GM23338 (cell line): Measurements from ENCODE around the gene HMGCS1. TPM values are rescaled to one million over a fixed set of nuclear protein-coding genes. Genes with fewer than 3 reads are reported as not detected.

Experiments
- ATAC-seq: fragments of 200-7000 bp; cut with Tn5 transposase; 3 replicates; pipeline ENCODE4 v1.9.1; 2020
- DNase-seq: peaks from one replicate; pipeline ENCODE4 v3.0.0-alpha.2; 2015; ENCODE audit warnings: low spot score
- H2AFZ ChIP-seq: fragments of 200-600 bp; sonication (generic); 2 replicates; pipeline ENCODE4 v1.8.0; 2016; ENCODE audit warnings: antibody characterized with exemption, mild to moderate bottlenecking, moderate library complexity
- H3F3A ChIP-seq: fragments of 200-600 bp; sonication (generic); replicated peaks from 2 replicates; pipeline ENCODE4 v1.8.0; 2017; ENCODE audit warnings: antibody characterized with exemption, mixed run types, low read depth
- H3K27ac ChIP-seq: fragments of 200-600 bp; sonication (generic); 2 replicates; pipeline ENCODE4 v1.6.1; 2016; ENCODE audit warnings: low read depth
- H3K27me3 ChIP-seq: fragments of 200-600 bp; sonication (generic); 2 replicates; pipeline ENCODE4 v1.8.0; 2016; ENCODE audit warnings: mild to moderate bottlenecking, mixed run types, moderate library complexity; ENCODE audit not compliant: insufficient read depth
- H3K36me3 ChIP-seq: fragments of 200-600 bp; sonication (generic); 2 replicates; pipeline ENCODE4 v1.8.0; 2016; ENCODE audit warnings: mild to moderate bottlenecking; ENCODE audit not compliant: insufficient read depth
- H3K4me1 ChIP-seq: fragments of 200-600 bp; sonication (generic); 2 replicates; pipeline ENCODE4 v1.8.0; 2016; ENCODE audit warnings: mild to moderate bottlenecking, moderate library complexity; ENCODE audit not compliant: insufficient read depth
- H3K4me2 ChIP-seq: fragments of 200-600 bp; sonication (generic); 2 replicates; pipeline ENCODE4 v1.7.1; 2017; ENCODE audit warnings: mixed run types
- H3K4me3 ChIP-seq: fragments of 200-600 bp; sonication (generic); 2 replicates; pipeline ENCODE4 v1.6.1; 2016; ENCODE audit warnings: mixed run types
- H3K79me2 ChIP-seq: fragments of 200-600 bp; sonication (generic); replicated peaks from 2 replicates; pipeline ENCODE4 v1.8.0; 2017; ENCODE audit warnings: mild to moderate bottlenecking; ENCODE audit not compliant: insufficient read depth
- H3K9me2 ChIP-seq: fragments of 200-600 bp; sonication (generic); 2 replicates; pipeline ENCODE4 v1.8.0; 2017; ENCODE audit not compliant: insufficient read depth
- H4K20me1 ChIP-seq: fragments of 200-600 bp; sonication (generic); replicated peaks from 2 replicates; pipeline ENCODE4 v1.8.0; 2017; ENCODE audit warnings: mild to moderate bottlenecking; ENCODE audit not compliant: insufficient read depth
- H3K27ac Mint-ChIP-seq: 2 replicates; pipeline ENCODE4 v1.8.0; 2020; ENCODE audit warnings: inconsistent platforms, mild to moderate bottlenecking, moderate library complexity, mixed read lengths
- H3K27me3 Mint-ChIP-seq: 3 replicates; pipeline ENCODE4 v1.8.0; 2022; ENCODE audit warnings: low read depth, mild to moderate bottlenecking, moderate library complexity, mixed read lengths, inconsistent platforms; ENCODE audit not compliant: insufficient read depth, poor library complexity
- H3K36me3 Mint-ChIP-seq: 3 replicates; pipeline ENCODE4 v1.8.0; 2021; ENCODE audit warnings: low read depth, mild to moderate bottlenecking, inconsistent platforms, moderate library complexity, mixed read lengths
- H3K4me1 Mint-ChIP-seq: 3 replicates; pipeline ENCODE4 v1.8.0; 2020; ENCODE audit warnings: mild to moderate bottlenecking, inconsistent platforms, mixed read lengths
- H3K4me3 Mint-ChIP-seq: 3 replicates; pipeline ENCODE4 v1.8.0; 2021; ENCODE audit warnings: moderate library complexity, mild to moderate bottlenecking, inconsistent platforms, mixed read lengths
- H3K9me3 Mint-ChIP-seq: 3 replicates; pipeline ENCODE4 v1.8.0; 2020; ENCODE audit warnings: moderate library complexity, mild to moderate bottlenecking, inconsistent platforms, mixed read lengths
- ETS1 ChIP-seq: IDR thresholded peaks from 2 replicates; pipeline ENCODE4 v1.6.1; 2016; ENCODE audit warnings: antibody characterized with exemption
- EZH2 ChIP-seq: fragments of 200-600 bp; sonication (generic); IDR thresholded peaks from one replicate; pipeline ENCODE4 v1.8.0; 2017; ENCODE audit warnings: antibody characterized with exemption, mild to moderate bottlenecking, low read depth; ENCODE audit not compliant: unreplicated experiment
- REST ChIP-seq: IDR thresholded peaks from one replicate; pipeline ENCODE4 v1.6.1; 2018; ENCODE audit warnings: antibody characterized with exemption; ENCODE audit not compliant: unreplicated experiment
- STAT1 ChIP-seq: IDR thresholded peaks from one replicate; pipeline ENCODE4 v1.6.1; 2016; ENCODE audit warnings: antibody characterized with exemption; ENCODE audit not compliant: unreplicated experiment
- ZNF114 ChIP-seq: fragments of 250-450 bp; sonication (Bioruptor Pico); IDR thresholded peaks from 2 replicates; pipeline ENCODE4 v1.5.0; 2020; ENCODE audit warnings: mild to moderate bottlenecking, moderate library complexity
- ZNF331 ChIP-seq: fragments of 250-450 bp; sonication (Bioruptor Pico); IDR thresholded peaks from 2 replicates; pipeline ENCODE4 v1.5.0; 2020; ENCODE audit warnings: low read depth, mild to moderate bottlenecking, moderate library complexity
- ZNF462 ChIP-seq: fragments of 250-450 bp; sonication (Bioruptor Pico); IDR thresholded peaks from 2 replicates; pipeline ENCODE4 v1.5.0; 2020; ENCODE audit warnings: mild to moderate bottlenecking, moderate library complexity
- polyA plus RNA-seq: library from polyadenylated mRNA; unstranded; fragments of >200 nt; fragmentation: Nextera tagmentation; extraction: Ambion mirVana; gene quantifications from 2 replicates; pipeline ENCODE4 v1.2.1, GENCODE V29; 2016
- total RNA-seq: library from RNA; depleted of rRNA; stranded (reverse); fragments of >200 nt; shearing (Covaris generic); gene quantifications from 2 replicates; pipeline ENCODE4 v1.2.3, GENCODE V29; 2014
- TF ChIP-seq, protein P1 (sequence below), 2 experiments: fragments of 200-600 bp in 1 of 2; sonication (generic) in 1 of 2; conservative IDR thresholded peaks; 2 replicates each; pipeline versions ENCODE4 v1.5.1 to v1.6.1; 2016 to 2017; ENCODE audit warnings: antibody characterized with exemption in 2 of 2, low read depth in 2 of 2, mild to moderate bottlenecking in 2 of 2, moderate library complexity in 1 of 2

HMGCS1 gene
- total and polyA plus RNA-seq, 2 experiments from 2014 or later: 172 to 278 TPM

DNA sequence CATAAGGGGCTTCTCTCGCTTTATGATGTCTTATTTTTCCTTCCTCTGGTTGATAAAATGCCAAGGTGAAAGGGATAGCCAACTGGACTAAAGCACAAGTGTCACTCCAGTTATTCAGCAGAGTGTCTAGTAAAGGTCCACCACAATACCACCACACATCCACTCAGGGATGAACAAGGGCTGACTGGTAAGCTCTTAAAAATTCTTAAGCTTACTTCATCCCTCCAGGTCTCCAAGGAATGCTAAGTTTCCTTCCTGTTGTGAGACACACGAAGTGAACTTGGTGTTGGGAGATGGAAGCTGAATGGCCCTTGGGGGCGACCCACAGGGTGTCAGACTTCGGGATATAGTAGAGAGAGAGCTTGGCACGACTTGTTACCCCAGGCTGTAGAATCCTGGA lies 3.2 kb upstream of the HMGCS1 start (continued):
- TF ChIP-seq ZNF462 (CRISPR knock-in tag): no peak
- no peak for TF ChIP-seq REST

DNA sequence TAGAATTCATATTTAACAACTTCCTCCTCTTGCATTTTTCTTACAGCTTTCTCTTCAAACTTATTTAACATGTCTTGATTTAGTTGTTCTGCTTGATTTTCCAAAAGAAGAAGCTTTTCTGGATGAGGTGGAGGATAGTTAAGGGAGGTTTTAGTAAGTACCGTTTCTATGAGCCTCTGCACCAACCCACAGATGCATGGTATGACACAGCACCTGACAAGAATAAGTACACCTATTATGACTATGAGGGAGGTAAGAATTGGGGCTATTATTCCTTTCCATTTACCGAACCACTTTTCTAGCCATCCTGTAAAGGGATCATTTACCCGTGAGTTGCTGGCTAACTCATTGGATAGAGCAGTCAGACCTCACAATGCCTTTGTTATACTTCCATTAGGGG lies 2.5 kb upstream of the HMGCS1 start:
- H3F3A ChIP-seq: no peaks in the 10 kb centered on the region
- Mint-ChIP-seq H3K9me3 (peaks cover 4% of the 10 kb centered on the region; the same call in 2 of the 3 replicates), H3K4me1 (peaks cover 25% of the 10 kb centered on the region), H3K36me3 (peaks cover 22% of the 10 kb centered on the region; the same call in 2 of the 3 replicates), H3K27me3 (peaks cover 5% of the 10 kb centered on the region), H3K27ac (no peak overlapping the region), H3K4me3 (no peak overlapping the region)
- peaks cover 20% of the 10 kb centered on the region for H4K20me1 ChIP-seq
- H3K27ac ChIP-seq: no peak overlapping the region
- no peak overlapping the region for H3K4me2 ChIP-seq
- peaks cover 17% of the 10 kb centered on the region for H3K4me1 ChIP-seq
- H3K9me2 ChIP-seq: peaks cover 15% of the 10 kb centered on the region
- H3K27me3 ChIP-seq: no peaks in the 10 kb centered on the region
- no peak overlapping the region for H3K4me3 ChIP-seq
- peaks cover 26% of the 10 kb centered on the region for H3K79me2 ChIP-seq
- DNase-seq (no peak), ATAC-seq (no peak)
- peak overlapping the region; percentile 97; the same call in 1 of the 2 replicates for H2AFZ ChIP-seq
- H3K36me3 ChIP-seq: no peaks in the 10 kb centered on the region; the same call in 1 of the 2 replicates
- no peak for TF ChIP-seq ETS1
- no peak for TF ChIP-seq STAT1
- TF ChIP-seq ZNF331: no peak
- no peak for TF ChIP-seq REST
- no peak for TF ChIP-seq EZH2
- TF ChIP-seq, protein P1, sequence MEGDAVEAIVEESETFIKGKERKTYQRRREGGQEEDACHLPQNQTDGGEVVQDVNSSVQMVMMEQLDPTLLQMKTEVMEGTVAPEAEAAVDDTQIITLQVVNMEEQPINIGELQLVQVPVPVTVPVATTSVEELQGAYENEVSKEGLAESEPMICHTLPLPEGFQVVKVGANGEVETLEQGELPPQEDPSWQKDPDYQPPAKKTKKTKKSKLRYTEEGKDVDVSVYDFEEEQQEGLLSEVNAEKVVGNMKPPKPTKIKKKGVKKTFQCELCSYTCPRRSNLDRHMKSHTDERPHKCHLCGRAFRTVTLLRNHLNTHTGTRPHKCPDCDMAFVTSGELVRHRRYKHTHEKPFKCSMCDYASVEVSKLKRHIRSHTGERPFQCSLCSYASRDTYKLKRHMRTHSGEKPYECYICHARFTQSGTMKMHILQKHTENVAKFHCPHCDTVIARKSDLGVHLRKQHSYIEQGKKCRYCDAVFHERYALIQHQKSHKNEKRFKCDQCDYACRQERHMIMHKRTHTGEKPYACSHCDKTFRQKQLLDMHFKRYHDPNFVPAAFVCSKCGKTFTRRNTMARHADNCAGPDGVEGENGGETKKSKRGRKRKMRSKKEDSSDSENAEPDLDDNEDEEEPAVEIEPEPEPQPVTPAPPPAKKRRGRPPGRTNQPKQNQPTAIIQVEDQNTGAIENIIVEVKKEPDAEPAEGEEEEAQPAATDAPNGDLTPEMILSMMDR (conservative IDR thresholded peaks at IDR 0.05; ENCODE audit: low read depth in 2 of 2): no peak
- TF ChIP-seq ZNF114 (CRISPR knock-in tag): no peak
